DMS 273 treated with DMSO at 0.1 percent for 48 hours (cell line): ENCODE results near the gene GLIPR1L2.

ENCODE experiments used
- DNase-seq: peaks from one replicate; lab custom pipeline; 2025; lab: John Stamatoyannopoulos, UW

GLIPR1L2 gene

GRCh38 chr12:75478116-75478794, 87.4 kb downstream of the GLIPR1L2 start:
- no peak for DNase-seq

DNA sequence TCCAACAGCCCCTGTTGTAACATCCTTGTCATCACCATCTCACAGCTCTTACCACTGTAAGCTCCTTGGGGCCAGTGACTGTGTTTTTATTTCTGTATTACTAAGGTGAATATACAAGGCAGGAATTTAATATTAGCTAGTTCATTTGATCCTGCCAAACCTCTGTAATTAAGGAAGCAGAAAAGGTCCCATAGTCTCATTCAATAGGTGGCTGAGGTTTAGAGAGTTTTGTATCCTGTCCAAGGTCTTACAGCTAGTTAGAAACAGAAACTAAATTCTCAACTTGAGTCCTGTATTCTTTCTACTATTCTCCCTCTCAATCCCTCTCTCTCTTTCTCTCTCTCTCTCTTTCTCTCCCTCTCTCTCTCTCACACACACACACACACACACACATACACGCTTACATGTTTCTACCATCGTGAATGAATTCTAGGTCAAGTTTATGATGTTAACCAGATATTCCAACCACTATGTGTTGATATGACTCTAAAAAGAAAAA, 89.1 kb downstream of the GLIPR1L2 start:
- no peak for DNase-seq

DNA sequence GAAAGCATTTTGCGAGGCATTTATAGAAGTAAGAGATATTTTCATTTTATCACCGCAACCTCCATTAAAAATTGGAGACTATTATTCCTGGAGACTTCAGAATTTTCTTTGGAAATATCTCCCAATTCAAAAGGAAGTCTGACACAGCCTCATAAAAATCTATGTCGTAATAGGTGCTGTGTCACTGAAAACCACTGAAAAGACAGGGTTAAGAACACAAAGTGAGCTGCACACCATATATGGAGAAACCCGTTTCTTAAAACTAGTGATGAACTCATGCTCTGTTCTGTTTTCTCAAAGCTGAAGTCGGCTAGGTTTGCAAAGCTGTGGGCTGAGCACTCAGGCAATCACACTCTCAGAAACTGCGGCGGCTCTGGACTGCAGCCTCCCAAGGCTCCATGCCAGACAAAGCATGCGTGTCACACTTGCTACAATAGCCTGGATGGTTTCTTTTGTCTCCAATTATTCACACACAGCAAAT, 89.6 kb downstream of the GLIPR1L2 start, which contains the start of gene GLIPR1:
Gene GLIPR1, plus strand, starts transcription at position 287 of the 481 bp plus-strand sequence. Its CDS starts 126 bp downstream, at position 413.
- DNase-seq = no peak

GRCh38 chr12:75481013-75481705, 90.3 kb downstream of the GLIPR1L2 start:
- no peak for DNase-seq

DNA sequence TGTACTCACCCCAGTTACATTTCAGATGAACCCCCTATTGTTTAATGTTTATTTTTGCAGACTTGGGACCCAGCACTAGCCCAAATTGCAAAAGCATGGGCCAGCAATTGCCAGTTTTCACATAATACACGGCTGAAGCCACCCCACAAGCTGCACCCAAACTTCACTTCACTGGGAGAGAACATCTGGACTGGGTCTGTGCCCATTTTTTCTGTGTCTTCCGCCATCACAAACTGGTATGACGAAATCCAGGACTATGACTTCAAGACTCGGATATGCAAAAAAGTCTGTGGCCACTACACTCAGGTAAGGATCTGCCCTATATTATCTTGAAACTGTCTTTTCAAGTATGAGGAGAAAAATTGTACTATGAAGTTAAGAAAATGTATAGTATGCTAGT, 90.9 kb downstream of the GLIPR1L2 start:
- no peak for DNase-seq
